Panc1 (cell line): Measurements from ENCODE around the gene RPL10L.

Experiments
- POLR2AphosphoS5 ChIP-seq: IDR thresholded peaks from 2 replicates; pipeline ENCODE4 v1.6.1; 2012; ENCODE audit warnings: mild to moderate bottlenecking, low read depth, low read length, moderate library complexity
- TCF7L2 ChIP-seq: IDR thresholded peaks from 2 replicates; pipeline ENCODE4 v1.6.1; 2011; ENCODE audit warnings: mild to moderate bottlenecking, low read depth, low read length, inconsistent platforms

- TF ChIP-seq TCF7L2 (no peak), POLR2AphosphoS5 (no peak)
Observed at GRCh38 chr14:46651526-46652144, at the start of gene RPL10L.
